BLaER1 treated with 17β-estradiol and CSF1 and Interleukin-3, amounts not matched to agents 10 nM and 100 nM (cell line): ENCODE data around the gene CBX3.
"Not testable (repeated sequence)": the region's sequence is repeated elsewhere in the genome, so short reads cannot be mapped to it uniquely, and the experiment has no call there.

ENCODE experiments used
- H3K27ac ChIP-seq, 11 experiments: shearing (Covaris generic); formaldehyde crosslinking; 2 replicates each; pipeline ENCODE4 v1.8.1; 2022
- H3K27me3 ChIP-seq, 11 experiments: shearing (Covaris generic); formaldehyde crosslinking; 2 replicates each; pipeline ENCODE4 v1.8.1; 2022
- H3K36me3 ChIP-seq, 11 experiments: shearing (Covaris generic); formaldehyde crosslinking; 2 replicates each; pipeline ENCODE4 v1.8.1; 2022
- H3K4me1 ChIP-seq, 10 experiments: shearing (Covaris generic); formaldehyde crosslinking; 2 replicates each; pipeline ENCODE4 v1.8.1; 2022
- H3K4me2 ChIP-seq, 11 experiments: shearing (Covaris generic); formaldehyde crosslinking; 2 replicates each; pipeline ENCODE4 v1.8.1; 2022
- H3K4me3 ChIP-seq, 10 experiments: shearing (Covaris generic); formaldehyde crosslinking; 2 replicates each; pipeline ENCODE4 v1.8.1; 2022
- H3K9ac ChIP-seq, 11 experiments: shearing (Covaris generic); formaldehyde crosslinking; 2 replicates each; pipeline ENCODE4 v1.8.1; 2022
- H3K9me3 ChIP-seq, 11 experiments: shearing (Covaris generic); formaldehyde crosslinking; replicated peaks in 1 of 11; 2 replicates each; pipeline ENCODE4 v1.8.1; 2022
- H4K20me1 ChIP-seq, 11 experiments: shearing (Covaris generic); formaldehyde crosslinking; 2 replicates each; pipeline ENCODE4 v1.8.1; 2022
- Cebpa-rat ChIP-seq, 11 experiments: shearing (Covaris generic); IDR thresholded peaks; 2 replicates each; pipeline ENCODE4 v1.8.1; 2022

CBX3 gene

DNA sequence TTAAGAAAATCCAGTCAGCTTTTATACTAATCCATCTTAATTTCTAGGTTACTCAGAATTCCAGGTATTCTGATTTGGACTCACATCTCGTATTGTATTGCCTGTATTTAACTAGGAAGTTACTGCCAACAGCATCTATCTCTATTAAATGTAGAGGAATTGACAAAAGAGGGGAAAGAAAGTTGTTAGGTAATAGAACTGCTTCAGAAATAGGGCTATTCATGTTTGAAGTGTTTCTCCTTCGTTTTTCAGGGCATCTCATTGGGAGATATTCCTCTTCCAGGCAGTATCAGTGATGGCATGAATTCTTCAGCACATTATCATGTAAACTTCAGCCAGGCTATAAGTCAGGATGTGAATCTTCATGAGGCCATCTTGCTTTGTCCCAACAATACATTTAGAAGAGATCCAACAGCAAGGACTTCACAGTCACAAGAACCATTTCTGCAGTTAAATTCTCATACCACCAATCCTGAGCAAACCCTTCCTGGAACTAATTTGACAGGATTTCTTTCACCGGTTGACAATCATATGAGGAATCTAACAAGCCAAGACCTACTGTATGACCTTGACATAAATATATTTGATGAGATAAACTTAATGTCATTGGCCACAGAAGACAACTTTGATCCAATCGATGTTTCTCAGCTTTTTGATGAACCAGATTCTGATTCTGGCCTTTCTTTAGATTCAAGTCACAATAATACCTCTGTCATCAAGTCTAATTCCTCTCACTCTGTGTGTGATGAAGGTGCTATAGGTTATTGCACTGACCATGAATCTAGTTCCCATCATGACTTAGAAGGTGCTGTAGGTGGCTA is 17.1 kb upstream of the CBX3 start:
- not testable (repeated sequence) for H3K9ac ChIP-seq, H3K27me3 ChIP-seq, H3K4me2 ChIP-seq, H3K4me3 ChIP-seq, H3K9me3 ChIP-seq
- Histone ChIP-seq H3K36me3 (peaks cover 16 to 46% (median 24%) of the 10 kb centered on the region in 11 experiments), H4K20me1 (peaks cover 63 to 98% (median 91%) of the 10 kb centered on the region in 11 experiments), H3K27ac (peak overlapping the region in 2 of 11 experiments; percentile 17 to 50; a peak in 2 of 22 replicates), H3K4me1 (peaks cover 0 to 12% (median 0%) of the 10 kb centered on the region in 10 experiments; a peak in 3 of 20 replicates)
- TF ChIP-seq Cebpa-rat (IDR thresholded peaks at IDR 0.05): 0 out of 22 replicates have a peak, but pooled peaks of 1 of the 11 experiments have one; percentile 24

DNA sequence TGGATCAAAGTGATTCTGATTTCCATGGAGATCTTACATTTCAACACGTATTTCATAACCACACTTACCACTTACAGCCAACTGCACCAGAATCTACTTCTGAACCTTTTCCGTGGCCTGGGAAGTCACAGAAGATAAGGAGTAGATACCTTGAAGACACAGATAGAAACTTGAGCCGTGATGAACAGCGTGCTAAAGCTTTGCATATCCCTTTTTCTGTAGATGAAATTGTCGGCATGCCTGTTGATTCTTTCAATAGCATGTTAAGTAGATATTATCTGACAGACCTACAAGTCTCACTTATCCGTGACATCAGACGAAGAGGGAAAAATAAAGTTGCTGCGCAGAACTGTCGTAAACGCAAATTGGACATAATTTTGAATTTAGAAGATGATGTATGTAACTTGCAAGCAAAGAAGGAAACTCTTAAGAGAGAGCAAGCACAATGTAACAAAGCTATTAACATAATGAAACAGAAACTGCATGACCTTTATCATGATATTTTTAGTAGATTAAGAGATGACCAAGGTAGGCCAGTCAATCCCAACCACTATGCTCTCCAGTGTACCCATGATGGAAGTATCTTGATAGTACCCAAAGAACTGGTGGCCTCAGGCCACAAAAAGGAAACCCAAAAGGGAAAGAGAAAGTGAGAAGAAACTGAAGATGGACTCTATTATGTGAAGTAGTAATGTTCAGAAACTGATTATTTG is 16.3 kb upstream of the CBX3 start:
- H3K9me3 ChIP-seq: no peaks in the 10 kb centered on the region
- peaks cover 0 to 15% (median 0%) of the 10 kb centered on the region in 10 experiments; a peak in 3 of 20 replicates for H3K4me1 ChIP-seq
- H3K27me3 ChIP-seq: no peaks in the 10 kb centered on the region
- H3K27ac ChIP-seq: peak overlapping the region in 3 of 11 experiments; percentile 1 to 50 (median 17); a peak in 1 of 22 replicates
- TF ChIP-seq Cebpa-rat (IDR thresholded peaks at IDR 0.05): no peak
- H3K36me3 ChIP-seq: peaks cover 23 to 54% (median 32%) of the 10 kb centered on the region in 11 experiments
- no peak overlapping the region for H3K9ac ChIP-seq
- no peak overlapping the region for H3K4me3 ChIP-seq
- H4K20me1 ChIP-seq: peaks cover 70 to 99% (median 93%) of the 10 kb centered on the region in 11 experiments
- no peak overlapping the region for H3K4me2 ChIP-seq

DNA sequence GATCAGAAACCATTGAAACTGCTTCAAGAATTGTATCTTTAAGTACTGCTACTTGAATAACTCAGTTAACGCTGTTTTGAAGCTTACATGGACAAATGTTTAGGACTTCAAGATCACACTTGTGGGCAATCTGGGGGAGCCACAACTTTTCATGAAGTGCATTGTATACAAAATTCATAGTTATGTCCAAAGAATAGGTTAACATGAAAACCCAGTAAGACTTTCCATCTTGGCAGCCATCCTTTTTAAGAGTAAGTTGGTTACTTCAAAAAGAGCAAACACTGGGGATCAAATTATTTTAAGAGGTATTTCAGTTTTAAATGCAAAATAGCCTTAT is 15.7 kb upstream of the CBX3 start:
- Histone ChIP-seq H4K20me1 (peaks cover 74 to 100% (median 94%) of the 10 kb centered on the region in 11 experiments), H3K27ac (0 out of 22 replicates have a peak overlapping the region, but pooled peaks of 2 of the 11 experiments have one; percentile 1 to 14), H3K9me3 (no peaks in the 10 kb centered on the region), H3K4me1 (peaks cover 0 to 15% (median 2%) of the 10 kb centered on the region in 10 experiments; a peak in 4 of 20 replicates), H3K27me3 (no peaks in the 10 kb centered on the region), H3K4me3 (no peak overlapping the region), H3K36me3 (peaks cover 28 to 59% (median 37%) of the 10 kb centered on the region in 11 experiments), H3K4me2 (no peak overlapping the region), H3K9ac (no peak overlapping the region)
- TF ChIP-seq Cebpa-rat (IDR thresholded peaks at IDR 0.05): no peak

DNA sequence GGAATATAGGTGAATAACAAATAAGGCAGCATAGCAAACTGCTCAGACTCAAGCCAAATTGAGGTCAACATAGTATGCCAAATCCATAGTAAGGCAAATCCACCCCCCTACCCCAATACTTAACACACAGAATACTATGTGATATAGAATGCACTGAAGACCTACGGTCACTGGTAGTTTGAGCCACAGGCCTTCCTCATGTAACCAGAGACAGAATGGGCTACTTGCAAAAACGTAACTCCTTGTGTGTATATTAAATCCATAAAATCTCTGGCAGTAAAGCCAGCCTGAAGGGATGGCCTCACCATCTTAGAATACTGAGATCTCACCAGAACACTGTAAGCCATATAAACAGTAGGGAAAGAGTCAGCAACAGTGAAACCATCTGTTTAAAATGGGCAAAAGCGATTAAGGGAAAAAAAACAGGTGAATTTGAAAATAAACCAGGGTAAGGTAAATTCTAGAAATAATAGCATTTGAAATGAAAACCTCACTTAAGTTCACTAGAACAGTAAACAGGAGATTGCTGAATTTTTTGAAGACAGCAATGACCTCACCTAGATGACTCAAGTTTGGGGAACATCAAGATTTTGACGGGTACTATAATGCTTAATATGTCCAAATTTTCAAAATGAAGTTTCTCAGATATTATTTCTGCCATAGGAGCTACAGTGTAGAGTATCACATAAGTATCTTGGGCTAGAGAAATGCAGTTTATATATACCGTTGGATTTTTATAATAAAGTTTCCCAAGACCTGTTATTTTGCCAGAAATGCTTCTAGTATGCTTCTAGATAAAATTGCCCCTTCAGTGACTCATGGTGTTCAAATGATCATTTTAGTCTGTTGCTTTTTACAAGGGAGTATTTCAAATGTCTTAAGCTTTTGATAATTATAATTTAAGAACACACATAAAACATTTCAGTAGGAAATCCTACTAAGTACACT is 14.9 kb upstream of the CBX3 start:
- peaks cover 80 to 100% (median 97%) of the 10 kb centered on the region in 11 experiments for H4K20me1 ChIP-seq
- H3K27me3 ChIP-seq: no peaks in the 10 kb centered on the region
- no peak for TF ChIP-seq Cebpa-rat (IDR thresholded peaks at IDR 0.05)
- no peak overlapping the region for H3K9ac ChIP-seq
- H3K4me3 ChIP-seq: no peak overlapping the region
- H3K9me3 ChIP-seq: no peaks in the 10 kb centered on the region
- no peak overlapping the region for H3K4me2 ChIP-seq
- 0 out of 22 replicates have a peak overlapping the region, but pooled peaks of 1 of the 11 experiments have one; percentile 1 for H3K27ac ChIP-seq
- H3K36me3 ChIP-seq: peaks cover 37 to 68% (median 45%) of the 10 kb centered on the region in 11 experiments
- H3K4me1 ChIP-seq: peaks cover 0 to 16% (median 3%) of the 10 kb centered on the region in 10 experiments; a peak in 4 of 20 replicates

DNA sequence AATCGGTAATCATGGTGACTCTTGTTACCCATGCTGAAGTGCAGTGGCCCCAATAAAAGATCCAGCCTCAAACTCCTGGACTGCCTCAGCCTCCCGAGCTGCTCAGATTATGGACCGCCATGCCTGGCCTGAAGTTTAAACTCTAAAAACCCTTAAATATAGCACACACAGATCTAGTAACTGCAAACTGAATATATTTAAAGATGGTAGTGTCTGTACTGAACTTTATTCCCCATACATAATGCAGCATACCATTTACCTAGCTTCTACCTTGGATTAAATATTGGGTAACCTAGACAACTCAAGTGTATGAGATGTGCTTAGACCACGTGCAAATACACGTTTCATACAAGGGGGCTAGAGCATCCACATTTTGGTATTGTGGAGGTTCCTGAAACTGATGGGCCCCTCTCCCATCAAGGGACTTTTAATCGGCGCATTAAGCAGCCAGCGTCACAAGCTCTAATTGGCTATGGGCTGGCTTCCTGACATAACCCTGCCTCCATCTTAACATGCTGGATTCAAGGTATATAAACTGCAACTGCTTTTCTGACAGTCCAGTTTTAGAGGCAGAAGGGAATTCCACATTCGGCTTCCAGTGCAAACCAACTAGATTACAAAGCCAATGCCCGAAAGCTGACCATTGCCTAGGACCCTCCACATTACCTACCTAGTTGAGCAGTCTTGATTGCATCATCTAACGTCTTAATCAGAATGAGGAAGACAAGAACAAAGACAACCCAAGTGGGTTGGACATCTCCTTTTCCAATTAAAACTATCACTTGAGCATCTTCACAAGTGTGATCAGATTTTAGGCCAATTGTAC is 14.0 kb upstream of the CBX3 start:
- Histone ChIP-seq H3K36me3 (peaks cover 46 to 77% (median 55%) of the 10 kb centered on the region in 11 experiments), H4K20me1 (peaks cover 89 to 100% (median 100%) of the 10 kb centered on the region in 11 experiments), H3K4me3 (no peak overlapping the region), H3K27me3 (no peaks in the 10 kb centered on the region), H3K27ac (peak overlapping the region in 7 of 11 experiments; percentile 1 to 45 (median 31); a peak in 9 of 22 replicates), H3K9me3 (no peaks in the 10 kb centered on the region), H3K9ac (no peak overlapping the region), H3K4me1 (peaks cover 3 to 24% (median 8%) of the 10 kb centered on the region in 10 experiments), H3K4me2 (no peak overlapping the region)
- TF ChIP-seq Cebpa-rat (IDR thresholded peaks at IDR 0.05): peak in 5 of 11 experiments; percentile 32 to 76 (median 56); a peak in 8 of 22 replicates

DNA sequence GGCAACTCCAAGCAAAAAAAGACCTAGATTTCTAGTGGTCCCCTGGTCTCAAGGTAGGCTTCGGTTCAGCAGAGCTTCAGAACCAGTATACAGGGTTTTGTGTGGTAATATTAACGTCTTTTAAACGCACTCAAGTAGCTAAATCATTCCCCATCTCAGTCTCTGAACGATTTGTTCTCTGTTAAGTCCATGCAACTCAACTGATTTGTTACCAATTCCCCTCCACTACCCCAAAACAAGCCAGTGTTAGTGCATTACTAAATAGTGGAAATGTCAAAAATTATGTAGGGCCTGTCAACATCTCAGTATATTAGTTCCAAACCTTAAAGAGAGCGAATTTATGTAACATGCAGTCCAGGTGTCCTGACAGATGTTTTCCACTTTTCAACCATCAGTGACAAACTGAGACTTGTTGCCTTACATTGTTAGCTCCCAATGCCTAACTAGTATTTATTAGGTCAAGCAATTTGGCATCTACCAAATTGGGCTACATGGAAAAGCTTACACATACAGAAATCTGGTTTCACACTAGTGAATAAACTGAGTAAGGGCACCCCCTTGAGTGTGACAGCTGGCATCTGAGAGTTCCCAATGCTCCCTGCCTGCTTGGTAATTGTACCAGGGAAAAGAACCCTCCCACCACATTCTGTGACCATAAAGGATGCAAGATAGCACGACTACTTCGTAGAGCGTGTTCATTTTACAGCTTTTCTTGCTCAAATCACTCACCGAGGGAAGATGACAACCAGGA is 13.2 kb upstream of the CBX3 start:
- no peaks in the 10 kb centered on the region for H3K27me3 ChIP-seq
- H3K4me2 ChIP-seq: no peak overlapping the region
- no peak; a peak in 1 of 22 replicates for TF ChIP-seq Cebpa-rat (IDR thresholded peaks at IDR 0.05)
- H3K36me3 ChIP-seq: peaks cover 54 to 85% (median 63%) of the 10 kb centered on the region in 11 experiments
- peaks cover 96 to 100% (median 100%) of the 10 kb centered on the region in 11 experiments for H4K20me1 ChIP-seq
- H3K27ac ChIP-seq: peak overlapping the region in 5 of 11 experiments; percentile 27 to 39 (median 31); a peak in 6 of 22 replicates
- H3K9ac ChIP-seq: no peak overlapping the region
- no peak overlapping the region for H3K4me3 ChIP-seq
- H3K4me1 ChIP-seq: peaks cover 11 to 32% (median 16%) of the 10 kb centered on the region in 10 experiments
- no peaks in the 10 kb centered on the region for H3K9me3 ChIP-seq

DNA sequence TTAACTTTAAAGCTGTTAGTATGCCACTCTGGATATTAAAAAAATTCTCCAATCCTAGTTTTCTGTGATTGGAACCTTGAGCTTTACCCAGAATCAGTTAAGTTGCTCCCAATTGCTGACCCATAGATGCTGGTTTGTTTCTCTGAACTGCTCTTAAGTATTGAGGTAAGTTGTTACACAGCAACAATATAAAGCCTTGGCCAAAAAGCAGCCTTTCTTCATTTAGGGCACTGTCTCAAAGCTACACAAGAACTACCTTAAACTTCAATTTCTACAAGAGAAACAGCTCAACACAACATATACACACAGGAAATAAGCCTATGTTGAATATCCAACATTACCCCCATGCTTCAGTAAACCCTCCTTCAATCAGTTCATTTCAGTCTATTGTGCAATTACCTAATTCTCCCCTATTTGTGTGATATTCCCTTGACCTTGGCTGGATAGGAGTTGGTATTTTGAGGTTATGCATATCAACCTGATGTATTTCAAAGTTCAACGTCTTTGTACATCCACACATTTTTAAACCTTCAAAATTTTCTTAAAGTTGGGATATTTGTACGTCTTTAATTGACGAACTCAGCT is 12.5 kb upstream of the CBX3 start:
- Histone ChIP-seq H3K4me2 (no peak overlapping the region), H3K4me1 (peaks cover 17 to 39% (median 22%) of the 10 kb centered on the region in 10 experiments), H3K27ac (no peak overlapping the region)

More for the DNA sequence above, 12.5 kb upstream of the CBX3 start:
- Histone ChIP-seq H3K4me3 (no peak overlapping the region), H3K36me3 (peaks cover 61 to 92% (median 69%) of the 10 kb centered on the region in 11 experiments), H3K27me3 (no peaks in the 10 kb centered on the region), H3K9me3 (no peaks in the 10 kb centered on the region), H4K20me1 (peaks cover 96 to 100% (median 100%) of the 10 kb centered on the region in 11 experiments), H3K9ac (no peak overlapping the region)
- no peak for TF ChIP-seq Cebpa-rat (IDR thresholded peaks at IDR 0.05)
